ENCODE results near the gene ADGRG3. TPM values are rescaled to one million over a fixed set of nuclear protein-coding genes. Genes with fewer than 3 reads are reported as not detected.

Gene ADGRG3
- total and polyA plus RNA-seq, 2 of the 8 experiments (the other 6 are each of a cell fraction or from before 2014, with no cell fraction given) = 0.28 to 0.98 TPM

GRCh38 chr16:57640185-57640584 is 27.9 kb upstream of the ADGRG3 start:
- Histone ChIP-seq H3K9me3 (ENCODE audit: insufficient read depth in 2 of 2, low read depth in 1 of 2, low read length in 1 of 2) (no peaks in the 10 kb centered on the region; a peak in 2 of 4 replicates), H3K36me3 (ENCODE audit: control insufficient read depth in 2 of 4, insufficient read depth in 4 of 4, low read length in 3 of 4) (no peaks in the 10 kb centered on the region; a peak in 1 of 8 replicates)
- POLR2A ChIA-PET (ENCODE audit: partially characterized antibody) = interaction anchor here (1.5 kb wide), 1 partner anchor 95 kb away, joined by 4 read pairs; the partner anchor contains the start of gene KATNB1
- TF ChIP-seq, protein P1, sequence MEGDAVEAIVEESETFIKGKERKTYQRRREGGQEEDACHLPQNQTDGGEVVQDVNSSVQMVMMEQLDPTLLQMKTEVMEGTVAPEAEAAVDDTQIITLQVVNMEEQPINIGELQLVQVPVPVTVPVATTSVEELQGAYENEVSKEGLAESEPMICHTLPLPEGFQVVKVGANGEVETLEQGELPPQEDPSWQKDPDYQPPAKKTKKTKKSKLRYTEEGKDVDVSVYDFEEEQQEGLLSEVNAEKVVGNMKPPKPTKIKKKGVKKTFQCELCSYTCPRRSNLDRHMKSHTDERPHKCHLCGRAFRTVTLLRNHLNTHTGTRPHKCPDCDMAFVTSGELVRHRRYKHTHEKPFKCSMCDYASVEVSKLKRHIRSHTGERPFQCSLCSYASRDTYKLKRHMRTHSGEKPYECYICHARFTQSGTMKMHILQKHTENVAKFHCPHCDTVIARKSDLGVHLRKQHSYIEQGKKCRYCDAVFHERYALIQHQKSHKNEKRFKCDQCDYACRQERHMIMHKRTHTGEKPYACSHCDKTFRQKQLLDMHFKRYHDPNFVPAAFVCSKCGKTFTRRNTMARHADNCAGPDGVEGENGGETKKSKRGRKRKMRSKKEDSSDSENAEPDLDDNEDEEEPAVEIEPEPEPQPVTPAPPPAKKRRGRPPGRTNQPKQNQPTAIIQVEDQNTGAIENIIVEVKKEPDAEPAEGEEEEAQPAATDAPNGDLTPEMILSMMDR (IDR thresholded peaks at IDR 0.05; ENCODE audit: control extremely low read depth in 1 of 3, insufficient read depth in 1 of 3, low read depth in 1 of 3, low read length in 3 of 3) = no peak
- no peak for TF ChIP-seq TCF12 (IDR thresholded peaks at IDR 0.05; ENCODE audit: low read depth, low read length)
- TF ChIP-seq BACH1 (IDR thresholded peaks at IDR 0.05; ENCODE audit: low read length) = no peak
- TF ChIP-seq POU5F1 (IDR thresholded peaks at IDR 0.05; ENCODE audit: low read depth, low read length) = no peak
- no peak for TF ChIP-seq SIX5 (IDR thresholded peaks at IDR 0.05; ENCODE audit: low read depth, low read length)
- no peak for TF ChIP-seq GTF2F1 (IDR thresholded peaks at IDR 0.05; ENCODE audit: borderline replicate concordance, low read depth, low read length)
- TF ChIP-seq RBBP5 (IDR thresholded peaks at IDR 0.05; ENCODE audit: borderline replicate concordance, low read depth, low read length) = no peak
- no peak for TF ChIP-seq POLR2A (IDR thresholded peaks at IDR 0.05; ENCODE audit: control extremely low read depth in 1 of 2, low read depth in 2 of 2, low read length in 2 of 2)
- no peak for TF ChIP-seq ZNF274 (IDR thresholded peaks at IDR 0.05; ENCODE audit: borderline replicate concordance, extremely low read depth, low read length)
- TF ChIP-seq SAP30 (IDR thresholded peaks at IDR 0.05; ENCODE audit: insufficient read depth, insufficient replicate concordance, low read length) = no peak
- no peak for TF ChIP-seq KDM1A (IDR thresholded peaks at IDR 0.05; ENCODE audit: borderline replicate concordance, low read length)

More at GRCh38 chr16:57640185-57640584, 27.9 kb upstream of the ADGRG3 start:
- no peak overlapping the region for H2BK5ac ChIP-seq (ENCODE audit: low read depth, low read length)
- no peak overlapping the region for H3K27ac ChIP-seq (ENCODE audit: low read depth, low read length)
- H3K79me2 ChIP-seq (ENCODE audit: control insufficient read depth in 1 of 2, insufficient read depth in 2 of 2, low read length in 2 of 2) = no peaks in the 10 kb centered on the region
- WGBS, 2 experiments (ENCODE audit: extremely low coverage in 1 of 2, insufficient coverage in 1 of 2, insufficient read length in 1 of 2, insufficient replicate concordance in 2 of 2, low coverage in 1 of 2, low lambda C conversion rate in 2 of 2, missing lambda C conversion rate in 1 of 2) = 83% methylated on average over 9 of the region's 9 CpGs; no CpG with 5 or more reads in 1 of the 2 experiments
- H2BK20ac ChIP-seq (ENCODE audit: low read length) = no peak overlapping the region
- no peak overlapping the region for H3K4me3 ChIP-seq (ENCODE audit: extremely low read depth in 1 of 4, insufficient read depth in 2 of 4, low read depth in 3 of 4, low read length in 4 of 4)
- H2BK15ac ChIP-seq (ENCODE audit: low read length) = no peak overlapping the region
- H3K23ac ChIP-seq (ENCODE audit: insufficient read length) = no peak overlapping the region
- FAIRE-seq = no peak
- H3K56ac ChIP-seq (replicated peaks; ENCODE audit: insufficient read length, low read depth, low read length) = no peak overlapping the region
- H4K20me1 ChIP-seq (replicated peaks in 1 of 2; ENCODE audit: control insufficient read depth in 1 of 2, insufficient read depth in 2 of 2, low read length in 2 of 2) = peaks cover 0 to 12% of the 10 kb centered on the region in 2 experiments
- no peak overlapping the region for H3K9ac ChIP-seq (replicated peaks in 1 of 4; ENCODE audit: extremely low read depth in 1 of 4, low read depth in 3 of 4, low read length in 3 of 4)
- no peak overlapping the region for H2BK12ac ChIP-seq (ENCODE audit: low read depth, low read length)
- no peak overlapping the region for H2AFZ ChIP-seq (ENCODE audit: low read length)
- peaks cover 0 to 6% (median 4%) of the 10 kb centered on the region in 4 experiments; a peak in 5 of 7 replicates for H3K27me3 ChIP-seq (replicated peaks in 1 of 4; ENCODE audit: control insufficient read depth in 3 of 4, extremely low read depth in 1 of 4, insufficient read depth in 3 of 4, low read length in 3 of 4)
- no peak overlapping the region for H3K4ac ChIP-seq (replicated peaks; ENCODE audit: insufficient read length, low read depth, low read length)
- H4K91ac ChIP-seq (replicated peaks; ENCODE audit: insufficient read length, low read length) = no peak overlapping the region
- no peak for DNase-seq (ENCODE audit: low read depth in 1 of 2, low spot score in 2 of 2)
- H3K4me2 ChIP-seq (ENCODE audit: insufficient read depth in 1 of 2, low read depth in 2 of 2, low read length in 2 of 2) = no peak overlapping the region
- no peak overlapping the region for H3K14ac ChIP-seq (ENCODE audit: insufficient read length)
- H3K23me2 ChIP-seq (ENCODE audit: low read depth, low read length) = no peaks in the 10 kb centered on the region; the same call in 1 of the 2 replicates
- H4K8ac ChIP-seq (ENCODE audit: extremely low read depth, insufficient read depth, low read length) = no peak overlapping the region
- H2BK120ac ChIP-seq (replicated peaks; ENCODE audit: low read depth, low read length) = no peak overlapping the region
- peaks cover 0 to 3% (median 1%) of the 10 kb centered on the region in 4 experiments; a peak in 4 of 7 replicates for H3K4me1 ChIP-seq (replicated peaks in 1 of 4; ENCODE audit: control insufficient read depth in 3 of 4, insufficient read depth in 4 of 4, low read length in 3 of 4)
- H2AK5ac ChIP-seq (ENCODE audit: low read depth, low read length) = no peak overlapping the region
- H3K18ac ChIP-seq (ENCODE audit: extremely low read depth, low read length) = no peak overlapping the region
- no peak overlapping the region for H4K5ac ChIP-seq (ENCODE audit: insufficient read length, low read depth, low read length)
- H3K79me1 ChIP-seq (ENCODE audit: low read depth, low read length) = no peaks in the 10 kb centered on the region; the same call in 1 of the 2 replicates
- CTCF ChIA-PET (ENCODE audit: partially characterized antibody) = interaction anchor here (0.8 to 9.2 kb wide), 12 partner anchors 8 to 95 kb away, joined by 3 to 104 read pairs (median 11); partner anchors contain the start of genes ADGRG1 and KATNB1
